ENCODE results near the gene CCDC33.

CCDC33 gene

DNA sequence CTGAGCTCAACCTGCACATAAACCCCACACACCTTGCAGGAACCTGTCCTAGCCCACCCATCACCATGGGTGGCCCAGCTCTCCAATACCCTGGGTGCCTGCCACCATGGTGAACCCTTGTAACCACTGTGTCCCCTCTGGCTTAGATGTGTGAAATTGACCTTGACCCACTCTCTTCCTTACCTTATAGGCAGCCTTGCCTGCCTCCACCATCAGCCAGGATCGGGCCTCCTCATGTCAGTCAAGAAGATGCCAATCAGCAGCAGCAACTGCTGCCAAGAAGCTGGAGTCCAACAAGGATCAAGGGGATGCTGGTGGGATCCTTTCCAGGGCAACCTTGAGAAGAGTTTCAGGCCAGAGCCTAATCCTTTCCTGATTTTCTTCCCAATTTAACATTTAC, 140.1 kb downstream of the CCDC33 start:
- DNase-seq (ENCODE audit: low read depth) = no peak
- no peak overlapping the region for H3K4me3 ChIP-seq (ENCODE audit: low read depth, low read length)
- TF ChIP-seq, protein P1, sequence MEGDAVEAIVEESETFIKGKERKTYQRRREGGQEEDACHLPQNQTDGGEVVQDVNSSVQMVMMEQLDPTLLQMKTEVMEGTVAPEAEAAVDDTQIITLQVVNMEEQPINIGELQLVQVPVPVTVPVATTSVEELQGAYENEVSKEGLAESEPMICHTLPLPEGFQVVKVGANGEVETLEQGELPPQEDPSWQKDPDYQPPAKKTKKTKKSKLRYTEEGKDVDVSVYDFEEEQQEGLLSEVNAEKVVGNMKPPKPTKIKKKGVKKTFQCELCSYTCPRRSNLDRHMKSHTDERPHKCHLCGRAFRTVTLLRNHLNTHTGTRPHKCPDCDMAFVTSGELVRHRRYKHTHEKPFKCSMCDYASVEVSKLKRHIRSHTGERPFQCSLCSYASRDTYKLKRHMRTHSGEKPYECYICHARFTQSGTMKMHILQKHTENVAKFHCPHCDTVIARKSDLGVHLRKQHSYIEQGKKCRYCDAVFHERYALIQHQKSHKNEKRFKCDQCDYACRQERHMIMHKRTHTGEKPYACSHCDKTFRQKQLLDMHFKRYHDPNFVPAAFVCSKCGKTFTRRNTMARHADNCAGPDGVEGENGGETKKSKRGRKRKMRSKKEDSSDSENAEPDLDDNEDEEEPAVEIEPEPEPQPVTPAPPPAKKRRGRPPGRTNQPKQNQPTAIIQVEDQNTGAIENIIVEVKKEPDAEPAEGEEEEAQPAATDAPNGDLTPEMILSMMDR (conservative IDR thresholded peaks at IDR 0.05; ENCODE audit: low read depth, low read length) = no peak

DNA sequence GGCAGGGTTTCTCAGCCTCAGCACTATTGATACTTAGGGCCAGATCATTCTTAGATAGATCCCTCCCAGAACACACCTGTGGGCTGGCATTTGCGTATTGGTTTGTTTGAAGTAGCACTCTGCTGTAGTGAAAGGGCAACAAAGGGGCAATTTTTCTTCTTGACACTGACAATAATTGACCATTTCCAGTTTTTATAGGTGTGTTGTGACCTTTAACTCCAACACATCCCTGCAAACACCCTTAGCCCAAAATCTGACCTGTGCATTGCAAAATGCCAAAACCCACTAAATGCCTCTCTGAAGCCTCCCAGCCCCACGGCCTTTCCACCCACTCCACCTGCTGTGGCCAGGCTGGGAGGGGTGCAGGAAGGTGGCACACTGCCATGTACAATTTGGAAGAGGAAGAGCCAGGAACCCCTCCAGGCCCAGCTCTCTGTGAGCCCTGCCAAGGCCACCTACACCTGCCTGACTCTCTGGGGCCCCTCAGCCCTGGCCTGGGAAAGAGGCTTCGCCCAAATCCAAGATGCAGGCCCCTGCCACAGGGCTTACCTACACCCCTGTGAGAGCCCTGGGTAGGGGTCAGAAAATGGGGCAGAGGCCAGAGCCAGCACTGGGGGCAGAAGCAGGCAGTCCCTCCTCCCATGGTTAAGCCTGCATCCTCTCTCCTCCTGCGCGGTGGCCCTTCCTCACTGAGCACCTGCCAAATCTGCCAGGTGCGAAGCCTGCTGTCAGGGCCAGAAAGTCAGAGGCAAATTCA, 140.9 kb downstream of the CCDC33 start:
- no peak overlapping the region for H3K4me3 ChIP-seq (ENCODE audit: low read depth, low read length)
- no peak for DNase-seq (ENCODE audit: low read depth)
- TF ChIP-seq, protein P1 (conservative IDR thresholded peaks at IDR 0.05; ENCODE audit: low read depth, low read length) = no peak

DNA sequence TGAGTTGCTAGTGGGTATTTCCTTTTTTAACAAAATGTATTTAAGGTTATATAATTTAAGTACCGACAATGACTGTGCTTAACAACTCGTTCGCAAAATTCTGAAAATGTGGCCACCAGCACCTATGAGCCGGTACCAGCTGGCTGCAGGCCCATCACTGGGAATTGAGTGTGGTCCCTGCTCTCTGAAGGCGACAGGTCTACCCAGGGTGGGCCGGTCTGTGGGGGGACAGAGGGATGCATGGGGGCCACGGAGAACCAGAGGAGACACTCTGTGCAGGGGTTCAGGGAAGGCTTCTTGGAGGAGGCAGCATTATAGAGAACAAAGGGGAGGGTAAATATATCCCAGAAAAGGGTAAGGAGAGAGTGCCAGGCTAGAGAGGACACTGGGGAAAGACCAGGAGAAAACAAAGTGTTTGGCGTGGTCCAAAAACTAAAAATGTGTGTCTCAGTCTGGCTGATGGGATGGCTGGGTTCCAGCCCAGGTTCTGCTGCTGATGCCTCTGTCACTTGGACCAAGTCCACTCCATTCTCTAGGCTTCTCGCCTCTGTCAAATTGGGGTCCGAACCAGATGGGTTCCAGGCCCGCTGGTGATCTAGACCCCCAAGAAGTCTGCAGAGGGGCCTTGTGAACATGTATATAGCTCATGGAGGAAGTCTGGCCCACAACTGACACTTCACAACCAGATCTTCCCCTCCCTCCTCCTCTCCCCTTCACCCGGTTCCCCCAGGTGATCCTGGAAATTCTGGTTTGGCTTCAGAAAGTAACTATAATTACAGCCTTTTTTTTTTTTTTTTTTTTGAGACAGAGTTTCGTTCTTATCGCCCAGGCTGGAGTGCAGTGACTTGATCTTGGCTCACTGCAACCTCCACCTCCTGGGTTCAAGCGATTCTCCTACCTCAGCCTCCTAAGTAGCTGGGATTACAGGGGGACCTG, 142.0 kb downstream of the CCDC33 start:
- TF ChIP-seq, protein P1 (conservative IDR thresholded peaks at IDR 0.05; ENCODE audit: low read depth, low read length) = no peak
- no peak overlapping the region for H3K4me3 ChIP-seq (ENCODE audit: low read depth, low read length)
- no peak for DNase-seq (ENCODE audit: low read depth)

DNA sequence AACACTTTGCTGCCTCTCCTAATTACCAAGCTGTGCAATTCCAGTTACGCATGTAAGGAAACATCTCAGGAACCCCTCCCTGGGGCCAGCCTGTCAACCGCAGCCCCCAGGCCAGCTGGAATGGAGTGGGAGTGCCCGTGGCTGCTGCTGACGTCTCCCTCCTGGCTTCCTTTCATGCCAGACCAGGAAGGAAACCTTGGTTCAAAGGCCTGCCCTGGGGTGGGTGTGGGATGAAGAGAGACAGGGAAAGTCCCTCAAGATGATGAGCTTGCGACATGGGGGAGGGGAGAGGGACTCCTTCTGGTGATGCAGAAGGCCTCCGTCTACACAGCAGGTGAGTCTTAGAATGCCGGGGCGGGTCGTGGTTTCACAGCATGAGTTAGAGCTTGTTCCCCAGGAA, 142.7 kb downstream of the CCDC33 start:
- H3K4me3 ChIP-seq (ENCODE audit: low read depth, low read length) = no peak overlapping the region
- TF ChIP-seq, protein P1 (conservative IDR thresholded peaks at IDR 0.05; ENCODE audit: low read depth, low read length) = no peak
- peak; percentile 69 for DNase-seq (ENCODE audit: low read depth)

DNA sequence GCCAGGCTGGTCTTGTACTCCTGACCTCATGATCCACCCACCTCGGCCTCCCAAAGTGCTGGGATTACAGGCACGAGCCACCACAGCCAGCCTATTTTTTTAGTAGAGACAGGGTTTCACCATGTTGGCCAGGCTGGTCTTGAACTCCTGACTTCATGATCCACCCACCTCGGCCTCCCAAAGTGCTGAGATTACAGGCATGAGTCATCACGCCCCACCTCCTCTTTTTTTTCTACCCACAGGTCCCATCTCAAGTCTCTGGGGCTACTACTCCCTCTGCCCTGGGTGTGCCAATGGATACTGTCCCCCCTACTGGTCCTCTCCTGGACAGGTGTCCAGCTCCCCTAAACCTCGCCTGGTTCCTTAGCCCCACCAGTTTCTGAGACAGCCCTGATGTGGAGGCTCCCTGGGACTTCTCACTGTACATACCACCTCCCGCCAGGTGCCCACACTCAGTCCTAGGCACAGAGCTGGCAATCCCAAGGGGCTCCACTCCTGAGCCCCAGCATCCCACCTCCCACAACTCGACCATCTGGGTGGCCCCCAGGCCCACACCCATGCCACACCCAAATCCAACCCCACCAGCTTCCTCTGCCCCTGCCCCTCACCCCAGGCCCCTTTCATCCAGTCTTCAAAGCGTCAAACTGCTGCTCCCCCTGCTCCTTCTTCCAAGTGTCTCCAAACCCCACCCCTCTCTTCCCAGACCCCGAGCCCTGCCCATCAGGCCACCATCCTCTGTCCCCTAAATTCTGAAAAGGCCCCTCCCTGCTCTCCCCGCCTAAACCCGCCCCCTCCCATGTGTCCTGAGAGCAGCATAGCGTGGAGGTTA, 144.4 kb downstream of the CCDC33 start:
- DNase-seq (ENCODE audit: low read depth) = no peak
- TF ChIP-seq, protein P1 (conservative IDR thresholded peaks at IDR 0.05; ENCODE audit: low read depth, low read length) = no peak
- H3K4me3 ChIP-seq (ENCODE audit: low read depth, low read length) = no peak overlapping the region

DNA sequence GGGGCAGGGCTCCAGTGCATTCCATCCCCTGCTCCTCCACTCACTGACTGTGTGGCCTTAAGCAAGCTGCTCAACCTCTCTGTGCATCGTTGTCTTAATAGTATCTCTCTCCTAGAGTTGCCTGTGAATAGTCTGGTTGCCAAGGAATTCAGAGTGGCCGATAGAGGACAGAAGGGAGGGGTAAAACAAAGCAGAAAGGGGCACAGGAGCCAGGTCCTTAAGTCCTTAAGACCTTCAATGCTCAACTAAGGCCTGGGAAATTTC, 145.0 kb downstream of the CCDC33 start:
- H3K4me3 ChIP-seq (ENCODE audit: low read depth, low read length) = no peak overlapping the region
- no peak for DNase-seq (ENCODE audit: low read depth)
- TF ChIP-seq, protein P1 (conservative IDR thresholded peaks at IDR 0.05; ENCODE audit: low read depth, low read length) = no peak
